Measurements from ENCODE around the gene PRADC1. TPM values are rescaled to one million over a fixed set of nuclear protein-coding genes. Genes with fewer than 3 reads are reported as not detected.

PRADC1 gene
- total RNA-seq, 1 experiment from 2014 or later: 18.6 TPM

DNA sequence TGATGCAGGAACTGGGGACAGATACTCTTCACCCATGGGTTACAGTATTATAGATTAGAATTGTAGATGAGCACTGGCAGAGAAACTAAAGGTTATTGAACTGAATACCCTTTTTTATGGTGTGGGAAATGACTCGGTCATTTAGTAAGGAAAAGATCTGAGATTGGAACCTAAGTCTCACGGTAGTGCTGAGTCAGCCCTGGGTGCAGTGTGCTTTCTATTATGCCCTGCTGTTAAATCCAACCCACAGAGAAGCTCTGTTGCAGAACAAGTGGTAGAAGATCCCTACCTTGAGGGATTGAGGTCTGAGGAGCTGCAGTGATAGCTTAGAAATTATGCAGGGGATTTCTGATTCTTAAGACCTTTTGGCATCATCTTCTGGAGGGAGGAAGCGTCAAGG is 13.8 kb upstream of the PRADC1 start:
- H3K4me1 ChIP-seq (ENCODE audit: control insufficient read depth, insufficient read depth, low read length): peaks cover 10% of the 10 kb centered on the region
- intact Hi-C loops (cut with micrococcal nuclease; ENCODE audit: unreplicated experiment): no loop called here
- BruUV-seq (replicated peaks): no TSS peak
- H3K9me3 ChIP-seq (ENCODE audit: control insufficient read depth, insufficient read depth, low read depth, low read length): no peaks in the 10 kb centered on the region
- TF ChIP-seq TCF7L2 (IDR thresholded peaks at IDR 0.05; ENCODE audit: low read depth, low read length): no peak
- TF ChIP-seq POLR2AphosphoS5 (IDR thresholded peaks at IDR 0.05; ENCODE audit: low read depth, low read length): no peak
- TF ChIP-seq CTCF (IDR thresholded peaks at IDR 0.05): no peak
- TF ChIP-seq, protein P1, sequence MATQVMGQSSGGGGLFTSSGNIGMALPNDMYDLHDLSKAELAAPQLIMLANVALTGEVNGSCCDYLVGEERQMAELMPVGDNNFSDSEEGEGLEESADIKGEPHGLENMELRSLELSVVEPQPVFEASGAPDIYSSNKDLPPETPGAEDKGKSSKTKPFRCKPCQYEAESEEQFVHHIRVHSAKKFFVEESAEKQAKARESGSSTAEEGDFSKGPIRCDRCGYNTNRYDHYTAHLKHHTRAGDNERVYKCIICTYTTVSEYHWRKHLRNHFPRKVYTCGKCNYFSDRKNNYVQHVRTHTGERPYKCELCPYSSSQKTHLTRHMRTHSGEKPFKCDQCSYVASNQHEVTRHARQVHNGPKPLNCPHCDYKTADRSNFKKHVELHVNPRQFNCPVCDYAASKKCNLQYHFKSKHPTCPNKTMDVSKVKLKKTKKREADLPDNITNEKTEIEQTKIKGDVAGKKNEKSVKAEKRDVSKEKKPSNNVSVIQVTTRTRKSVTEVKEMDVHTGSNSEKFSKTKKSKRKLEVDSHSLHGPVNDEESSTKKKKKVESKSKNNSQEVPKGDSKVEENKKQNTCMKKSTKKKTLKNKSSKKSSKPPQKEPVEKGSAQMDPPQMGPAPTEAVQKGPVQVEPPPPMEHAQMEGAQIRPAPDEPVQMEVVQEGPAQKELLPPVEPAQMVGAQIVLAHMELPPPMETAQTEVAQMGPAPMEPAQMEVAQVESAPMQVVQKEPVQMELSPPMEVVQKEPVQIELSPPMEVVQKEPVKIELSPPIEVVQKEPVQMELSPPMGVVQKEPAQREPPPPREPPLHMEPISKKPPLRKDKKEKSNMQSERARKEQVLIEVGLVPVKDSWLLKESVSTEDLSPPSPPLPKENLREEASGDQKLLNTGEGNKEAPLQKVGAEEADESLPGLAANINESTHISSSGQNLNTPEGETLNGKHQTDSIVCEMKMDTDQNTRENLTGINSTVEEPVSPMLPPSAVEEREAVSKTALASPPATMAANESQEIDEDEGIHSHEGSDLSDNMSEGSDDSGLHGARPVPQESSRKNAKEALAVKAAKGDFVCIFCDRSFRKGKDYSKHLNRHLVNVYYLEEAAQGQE (IDR thresholded peaks at IDR 0.05; ENCODE audit: insufficient read depth in 1 of 2, low read depth in 2 of 2, low read length in 1 of 2): no peak
- TF ChIP-seq SIN3A (IDR thresholded peaks at IDR 0.05; ENCODE audit: borderline replicate concordance, insufficient read depth, low read depth, low read length): no peak
- no peaks in the 10 kb centered on the region for H3K27me3 ChIP-seq (ENCODE audit: control insufficient read depth, insufficient read depth, low read length)
- in situ Hi-C loops (cut with HindIII; ENCODE audit: low pct_unique_long_range_greater_than_20kb, low sequenced_read_pairs): no loop called here
- ChIA-PET CTCF (no interaction called here), POLR2A (no interaction called here)
- no peak for DNase-seq (ENCODE audit: low read depth, low spot score)
- peaks cover 48% of the 10 kb centered on the region for H3K36me3 ChIP-seq (ENCODE audit: control insufficient read depth, insufficient read depth, low read length)
- H3K27ac ChIP-seq (ENCODE audit: low read length): no peak overlapping the region
- ATAC-seq: no peak
- no peak overlapping the region for H3K4me3 ChIP-seq (ENCODE audit: low read depth in 2 of 2, low read length in 2 of 2)

- ChIA-PET CTCF (no interaction called here), POLR2A (no interaction called here)
- H3K27me3 ChIP-seq (ENCODE audit: control insufficient read depth, insufficient read depth, low read length): no peaks in the 10 kb centered on the region
- no peaks in the 10 kb centered on the region for H3K9me3 ChIP-seq (ENCODE audit: control insufficient read depth, insufficient read depth, low read depth, low read length)
- H3K4me3 ChIP-seq (ENCODE audit: low read depth in 2 of 2, low read length in 2 of 2): no peak overlapping the region
- BruUV-seq (replicated peaks): no TSS peak
- ATAC-seq (no peak), DNase-seq (ENCODE audit: low read depth, low spot score) (no peak)
- peaks cover 10% of the 10 kb centered on the region for H3K4me1 ChIP-seq (ENCODE audit: control insufficient read depth, insufficient read depth, low read length)
- in situ Hi-C loops (cut with HindIII; ENCODE audit: low pct_unique_long_range_greater_than_20kb, low sequenced_read_pairs) (no loop called here), intact Hi-C loops (cut with micrococcal nuclease; ENCODE audit: unreplicated experiment) (no loop called here)
- H3K36me3 ChIP-seq (ENCODE audit: control insufficient read depth, insufficient read depth, low read length): peaks cover 55% of the 10 kb centered on the region
- TF ChIP-seq TCF7L2 (IDR thresholded peaks at IDR 0.05; ENCODE audit: low read depth, low read length) (no peak), CTCF (IDR thresholded peaks at IDR 0.05) (no peak), SIN3A (IDR thresholded peaks at IDR 0.05; ENCODE audit: borderline replicate concordance, insufficient read depth, low read depth, low read length) (no peak), POLR2AphosphoS5 (IDR thresholded peaks at IDR 0.05; ENCODE audit: low read depth, low read length) (no peak)
- TF ChIP-seq, protein P1 (IDR thresholded peaks at IDR 0.05; ENCODE audit: insufficient read depth in 1 of 2, low read depth in 2 of 2, low read length in 1 of 2): no peak
- H3K27ac ChIP-seq (ENCODE audit: low read length): no peak overlapping the region
Measured at GRCh38 chr2:73244580-73244979, 11.5 kb upstream of the PRADC1 start.
